HepG2 (cell line): Measurements from ENCODE around the gene HOXC4. TPM values are rescaled to one million over a fixed set of nuclear protein-coding genes. Genes with fewer than 3 reads are reported as not detected.

Source experiments
- ATAC-seq: fragments of 200-7000 bp; cut with Tn5 transposase; 3 replicates; pipeline ENCODE4 v1.9.1; 2020; ENCODE audit warnings: mild to moderate bottlenecking, moderate library complexity
- BruUV-seq: library from RNA; stranded (reverse); fragments of 400-500 nt; replicated peaks from 2 replicates; lab custom pipeline; 2021; lab: Mats Ljungman, UMichigan
- CTCF ChIA-PET: fragments of 300-600 bp; formaldehyde crosslinking; extraction: SDS; loops from one replicate; lab custom pipeline; 2021; ENCODE audit warnings: low total read pairs, inconsistent platforms, low intra/inter-chr PET ratio; lab: Yijun Ruan, JAX
- POLR2A ChIA-PET: fragments of 350-600 bp; sonication (Branson Sonifier 250); formaldehyde crosslinking; loops from one replicate; lab custom pipeline; 2020; ENCODE audit warnings: antibody characterized with exemption, inconsistent platforms; lab: Yijun Ruan, JAX
- DNase-seq: peaks from one replicate; pipeline ENCODE4 v3.0.0-alpha.2; 2015; ENCODE audit warnings: low spot score
- FAIRE-seq: peaks from 3 replicates; lab custom pipeline; 2011; peaks lifted over from hg19 to GRCh38; lab: Jason Lieb, UNC
- H2AFZ ChIP-seq: one replicate; pipeline ENCODE4 v1.6.1; 2011; ENCODE audit warnings: low read length, inconsistent platforms
- H3K27ac ChIP-seq: fragments of 300-600 bp; 3 replicates; pipeline ENCODE4 v1.8.0; 2011; ENCODE audit warnings: mixed run types, mild to moderate bottlenecking, mixed read lengths, low read length, inconsistent platforms; ENCODE audit not compliant: insufficient read depth; ENCODE audit errors: extremely low read length
- H3K27me3 ChIP-seq, 2 experiments: fragments of 200-600 bp in 1 of 2; 2 replicates in 1 of 2; 3 replicates in 1 of 2; pipeline versions ENCODE4 v1.6.0 to v1.8.0; 2011; ENCODE audit warnings: low read length in 2 of 2, mild to moderate bottlenecking in 2 of 2, moderate library complexity in 2 of 2, inconsistent platforms in 1 of 2; ENCODE audit not compliant: insufficient read depth in 2 of 2, control insufficient read depth in 1 of 2
- H3K36me3 ChIP-seq, 2 experiments: fragments of 200-600 bp in 1 of 2; replicated peaks in 1 of 2; 2 replicates in 1 of 2; 3 replicates in 1 of 2; pipeline versions ENCODE4 v1.5.1 to v1.8.0; 2011; ENCODE audit warnings: low read length in 2 of 2, inconsistent platforms in 1 of 2; ENCODE audit not compliant: insufficient read depth in 2 of 2, control insufficient read depth in 1 of 2
- H3K4me1 ChIP-seq: 2 replicates; pipeline ENCODE4 v1.5.1; 2012; ENCODE audit warnings: low read length, inconsistent platforms; ENCODE audit not compliant: insufficient read depth
- H3K4me2 ChIP-seq: 2 replicates; pipeline ENCODE4 v1.6.0; 2011; ENCODE audit warnings: low read depth, low read length, inconsistent platforms
- H3K4me3 ChIP-seq, 3 experiments: fragments of 200-600 bp in 1 of 3; sonication (generic), shearing (Covaris generic) in 1 of 3; replicated peaks in 1 of 3; 2 replicates each; pipeline ENCODE4 v1.5.1; 2011 to 2016; ENCODE audit warnings: low read length in 3 of 3, inconsistent platforms in 2 of 3, low read depth in 2 of 3, mild to moderate bottlenecking in 2 of 3, control low read depth in 1 of 3, mixed read lengths in 1 of 3; ENCODE audit not compliant: insufficient read depth in 1 of 3
- H3K79me2 ChIP-seq: one replicate; pipeline ENCODE4 v1.6.1; 2011; ENCODE audit warnings: low read length, inconsistent platforms; ENCODE audit not compliant: insufficient read depth
- H3K9ac ChIP-seq: 2 replicates; pipeline ENCODE4 v1.6.0; 2011; ENCODE audit warnings: mild to moderate bottlenecking, low read depth, low read length, inconsistent platforms; ENCODE audit not compliant: insufficient read depth
- H3K9me3 ChIP-seq: 2 replicates; pipeline ENCODE4 v1.5.1; 2012; ENCODE audit warnings: mild to moderate bottlenecking, low read length
- H4K20me1 ChIP-seq: 2 replicates; pipeline ENCODE4 v1.6.0; 2011; ENCODE audit warnings: inconsistent platforms, mild to moderate bottlenecking, low read length, moderate library complexity; ENCODE audit not compliant: insufficient read depth
- AFF4 ChIP-seq: sonication (generic); formaldehyde crosslinking; IDR thresholded peaks from 2 replicates; pipeline ENCODE4 v1.4.0; 2020; ENCODE audit warnings: missing genetic modification reagents
- LRRFIP1 ChIP-seq: sonication (generic); formaldehyde crosslinking; conservative IDR thresholded peaks from 2 replicates; pipeline ENCODE4 v1.4.0; 2020; ENCODE audit warnings: missing genetic modification reagents
- MTF2 ChIP-seq: sonication (generic); formaldehyde crosslinking; IDR thresholded peaks from 2 replicates; pipeline ENCODE4 v1.5.0; 2020; ENCODE audit warnings: missing genetic modification reagents, borderline replicate concordance
- ZNF280B ChIP-seq: sonication (generic); formaldehyde crosslinking; IDR thresholded peaks from 2 replicates; pipeline ENCODE4 v1.5.0; 2020; ENCODE audit warnings: missing genetic modification reagents, mild to moderate bottlenecking, borderline replicate concordance
- ZNF747 ChIP-seq: sonication (generic); formaldehyde crosslinking; IDR thresholded peaks from 2 replicates; pipeline ENCODE4 v1.8.1; 2023; ENCODE audit warnings: missing genetic modification reagents, mild to moderate bottlenecking, borderline replicate concordance
- WGBS: methylation state at CpG from one replicate; pipeline ENCODE4 v1.1.6; 2017; ENCODE audit warnings: low lambda C conversion rate; 5-methylcytosine and 5-hydroxymethylcytosine counted together
- in situ Hi-C: cut with HindIII; loops from 2 replicates; pipeline ENCODE4 v1.10.0; 2017; ENCODE audit warnings: low pct_unique_long_range_greater_than_20kb; ENCODE audit not compliant: extremely low pct_ligation_motif_present
- intact Hi-C: fragments of 100-400 bp; cut with micrococcal nuclease; formaldehyde crosslinking; loops from one replicate; pipeline ENCODE4 v1.10.0; 2022; ENCODE audit not compliant: unreplicated experiment
- polyA plus RNA-seq, 8 experiments: library from polyadenylated mRNA; depleted of rRNA in 3 of 8; stranded (reverse) in 7 of 8; unstranded in 1 of 8; fragments of >200 nt; fragmentation: Illumina TruSeq in 4 of 8; extraction: Trizol in 4 of 8; gene quantifications; 2 replicates each; pipeline versions ENCODE4 v1.2.1 to v1.2.3, GENCODE V29; 2011 to 2016; ENCODE audit warnings: low read depth in 4 of 8, missing spikeins in 1 of 8, mixed read lengths in 1 of 8; ENCODE audit not compliant: insufficient read depth in 1 of 8
- total RNA-seq, 5 experiments: library from RNA; depleted of rRNA; stranded (reverse); fragments of >200 nt; fragmentation: Illumina TruSeq; extraction: Trizol; gene quantifications; 2 replicates each; pipeline ENCODE4 v1.2.3, GENCODE V29; 2016; ENCODE audit warnings: low read depth in 1 of 5

HOXC4 gene
- total and polyA plus RNA-seq, 2 of the 13 experiments (the other 11 are each of a cell fraction or from before 2014, with no cell fraction given): not detected

GRCh38 chr12:54016051-54016450 is 37.6 kb upstream of the HOXC4 start (continued):
- TF ChIP-seq AFF4 (CRISPR knock-in tag): no peak

GRCh38 chr12:54016478-54016964 is 37.1 kb upstream of the HOXC4 start:
- FAIRE-seq (no peak), DNase-seq (no peak), ATAC-seq (no peak)
- Histone ChIP-seq H3K4me3 (no peak overlapping the region), H3K9ac (no peak overlapping the region), H3K79me2 (no peaks in the 10 kb centered on the region), H2AFZ (no peak overlapping the region), H3K27ac (no peak overlapping the region), H3K4me2 (no peak overlapping the region), H3K9me3 (no peaks in the 10 kb centered on the region), H4K20me1 (no peaks in the 10 kb centered on the region), H3K4me1 (peaks cover 7% of the 10 kb centered on the region), H3K27me3 (peaks cover 7 to 54% of the 10 kb centered on the region in 2 experiments), H3K36me3 (no peaks in the 10 kb centered on the region)
- CTCF ChIA-PET: no interaction called here
- TF ChIP-seq ZNF747 (CRISPR knock-in tag) (no peak), MTF2 (CRISPR knock-in tag) (no peak), ZNF280B (CRISPR knock-in tag) (no peak), LRRFIP1 (CRISPR knock-in tag) (no peak)
- intact Hi-C loops: no loop called here
- 29% methylated on average over 18 of the region's 25 CpGs for WGBS
- POLR2A ChIA-PET: no interaction called here
- in situ Hi-C loops: loop anchor here (10.0 kb wide), 1 partner anchor 348 kb away; the partner anchor contains the start of gene GPR84
- no TSS peak for BruUV-seq
